Measurements from ENCODE around the gene KLK5. TPM values are rescaled to one million over a fixed set of nuclear protein-coding genes. Genes with fewer than 3 reads are reported as not detected.

KLK5 gene
- total and polyA plus RNA-seq, 4 donors: not detected

- Histone ChIP-seq H3K27me3 (ENCODE audit: control insufficient read depth in 1 of 2, insufficient read depth in 2 of 2, low read length in 1 of 2) (no peaks in the 10 kb centered on the region), H3K4me3 (ENCODE audit: low read length in 2 of 2) (no peak overlapping the region), H3K9me3 (ENCODE audit: control insufficient read depth, low read length) (peaks cover 2% of the 10 kb centered on the region), H3K36me3 (ENCODE audit: control insufficient read depth in 1 of 2, insufficient read depth in 2 of 2, low read length in 1 of 2) (no peaks in the 10 kb centered on the region), H3K4me1 (ENCODE audit: control insufficient read depth in 1 of 2, insufficient read depth in 2 of 2, low read length in 2 of 2) (no peaks in the 10 kb centered on the region), H3K27ac (ENCODE audit: low read depth in 1 of 2, low read length in 2 of 2) (no peak overlapping the region)
- intact Hi-C loops (cut with DNase I): loop anchor here in 1 of 2 donors (2.0 kb wide), 1 partner anchor 565 kb away; no protein-coding TSS in a partner anchor
- DNase-seq: no peak
- no peak for ATAC-seq (ENCODE audit: low FRiP score)
- WGBS, 2 donors: 1 to 2% methylated on average over 12 of the region's 12 CpGs
Measured at GRCh38 chr19:50921426-50922316, 31.2 kb downstream of the KLK5 start.

GRCh38 chr19:50916069-50916468 is 36.8 kb downstream of the KLK5 start:
- Histone ChIP-seq H3K4me3 (ENCODE audit: low read length in 2 of 2) (no peak overlapping the region), H3K36me3 (ENCODE audit: control insufficient read depth in 1 of 2, insufficient read depth in 2 of 2, low read length in 1 of 2) (no peaks in the 10 kb centered on the region), H3K9me3 (ENCODE audit: control insufficient read depth, low read length) (peaks cover 2% of the 10 kb centered on the region), H3K27me3 (ENCODE audit: control insufficient read depth in 1 of 2, insufficient read depth in 2 of 2, low read length in 1 of 2) (no peaks in the 10 kb centered on the region), H3K4me1 (ENCODE audit: control insufficient read depth in 1 of 2, insufficient read depth in 2 of 2, low read length in 2 of 2) (no peaks in the 10 kb centered on the region), H3K27ac (ENCODE audit: low read depth in 1 of 2, low read length in 2 of 2) (no peak overlapping the region)
- WGBS, 2 donors: 85 to 88% methylated on average over 2 of the region's 2 CpGs
- DNase-seq (no peak), ATAC-seq (ENCODE audit: low FRiP score) (no peak)
- intact Hi-C loops (cut with DNase I): no loop called here

- 9% methylated on average over 29 of the region's 29 CpGs for WGBS, 2 donors
- Histone ChIP-seq H3K36me3 (ENCODE audit: control insufficient read depth in 1 of 2, insufficient read depth in 2 of 2, low read length in 1 of 2) (no peaks in the 10 kb centered on the region), H3K4me1 (ENCODE audit: control insufficient read depth in 1 of 2, insufficient read depth in 2 of 2, low read length in 2 of 2) (no peaks in the 10 kb centered on the region), H3K4me3 (ENCODE audit: low read length in 2 of 2) (no peak overlapping the region), H3K9me3 (ENCODE audit: control insufficient read depth, low read length) (no peaks in the 10 kb centered on the region), H3K27me3 (ENCODE audit: control insufficient read depth in 1 of 2, insufficient read depth in 2 of 2, low read length in 1 of 2) (no peaks in the 10 kb centered on the region), H3K27ac (ENCODE audit: low read depth in 1 of 2, low read length in 2 of 2) (no peak overlapping the region)
- ATAC-seq (ENCODE audit: low FRiP score): no peak
- intact Hi-C loops (cut with DNase I): no loop called here
- no peak for DNase-seq
Measured at GRCh38 chr19:50912727-50913716, 39.8 kb downstream of the KLK5 start.

GRCh38 chr19:50912102-50912599 is 40.7 kb downstream of the KLK5 start:
- Histone ChIP-seq H3K27ac (ENCODE audit: low read depth in 1 of 2, low read length in 2 of 2) (no peak overlapping the region), H3K27me3 (ENCODE audit: control insufficient read depth in 1 of 2, insufficient read depth in 2 of 2, low read length in 1 of 2) (no peaks in the 10 kb centered on the region), H3K4me1 (ENCODE audit: control insufficient read depth in 1 of 2, insufficient read depth in 2 of 2, low read length in 2 of 2) (no peaks in the 10 kb centered on the region), H3K36me3 (ENCODE audit: control insufficient read depth in 1 of 2, insufficient read depth in 2 of 2, low read length in 1 of 2) (no peaks in the 10 kb centered on the region), H3K4me3 (ENCODE audit: low read length in 2 of 2) (no peak overlapping the region), H3K9me3 (ENCODE audit: control insufficient read depth, low read length) (no peaks in the 10 kb centered on the region)
- WGBS, 2 donors: 14 to 15% methylated on average over 21 of the region's 21 CpGs
- no peak for DNase-seq
- no peak for ATAC-seq (ENCODE audit: low FRiP score)
- intact Hi-C loops (cut with DNase I): no loop called here

GRCh38 chr19:50911206-50912101 is 41.4 kb downstream of the KLK5 start, which contains the start of gene KLK4:
TSS of gene KLK4 (minus strand) at chr19:50911395. CDS start at chr19:50910738, 657 bp downstream.
- Histone ChIP-seq H3K4me3 (ENCODE audit: low read length in 2 of 2) (no peak within 1 kb of the TSS), H3K27ac (ENCODE audit: low read depth in 1 of 2, low read length in 2 of 2) (no peak within 1 kb of the TSS), H3K27me3 (ENCODE audit: control insufficient read depth in 1 of 2, insufficient read depth in 2 of 2, low read length in 1 of 2) (no peaks in the 10 kb centered on the region), H3K9me3 (ENCODE audit: control insufficient read depth, low read length) (no peaks in the 10 kb centered on the region), H3K36me3 (ENCODE audit: control insufficient read depth in 1 of 2, insufficient read depth in 2 of 2, low read length in 1 of 2) (no peaks in the 10 kb centered on the region), H3K4me1 (ENCODE audit: control insufficient read depth in 1 of 2, insufficient read depth in 2 of 2, low read length in 2 of 2) (no peaks in the 10 kb centered on the region)
- WGBS, 2 donors: 44 to 52% methylated on average over 9 of the region's 9 CpGs
- no peak for ATAC-seq (ENCODE audit: low FRiP score)
- no peak for DNase-seq
- intact Hi-C loops (cut with DNase I): no loop called here

- intact Hi-C loops (cut with DNase I): no loop called here
- no peaks in the 10 kb centered on the region for H3K27me3 ChIP-seq (ENCODE audit: control insufficient read depth in 1 of 2, insufficient read depth in 2 of 2, low read length in 1 of 2)
- H3K4me1 ChIP-seq (ENCODE audit: control insufficient read depth in 1 of 2, insufficient read depth in 2 of 2, low read length in 2 of 2): no peaks in the 10 kb centered on the region
- no peak for DNase-seq
- ATAC-seq (ENCODE audit: low FRiP score): no peak
- no peaks in the 10 kb centered on the region for H3K9me3 ChIP-seq (ENCODE audit: control insufficient read depth, low read length)
- H3K27ac ChIP-seq (ENCODE audit: low read depth in 1 of 2, low read length in 2 of 2): no peak overlapping the region
- no peak overlapping the region for H3K4me3 ChIP-seq (ENCODE audit: low read length in 2 of 2)
- WGBS, 2 donors: 55 to 69% methylated on average over 4 of the region's 4 CpGs
- H3K36me3 ChIP-seq (ENCODE audit: control insufficient read depth in 1 of 2, insufficient read depth in 2 of 2, low read length in 1 of 2): no peaks in the 10 kb centered on the region
Measured at GRCh38 chr19:50910722-50911121, 42.1 kb downstream of the KLK5 start.

GRCh38 chr19:50909240-50910070 is 43.4 kb downstream of the KLK5 start:
- Histone ChIP-seq H3K4me1 (ENCODE audit: control insufficient read depth in 1 of 2, insufficient read depth in 2 of 2, low read length in 2 of 2) (no peaks in the 10 kb centered on the region), H3K27me3 (ENCODE audit: control insufficient read depth in 1 of 2, insufficient read depth in 2 of 2, low read length in 1 of 2) (no peaks in the 10 kb centered on the region), H3K36me3 (ENCODE audit: control insufficient read depth in 1 of 2, insufficient read depth in 2 of 2, low read length in 1 of 2) (no peaks in the 10 kb centered on the region), H3K27ac (ENCODE audit: low read depth in 1 of 2, low read length in 2 of 2) (no peak overlapping the region), H3K9me3 (ENCODE audit: control insufficient read depth, low read length) (no peaks in the 10 kb centered on the region), H3K4me3 (ENCODE audit: low read length in 2 of 2) (no peak overlapping the region)
- peak in 1 of 2 donors; percentile 53 for DNase-seq
- intact Hi-C loops (cut with DNase I): no loop called here
- WGBS, 2 donors: 2 to 3% methylated on average over 34 to 36 of the region's 36 CpGs
- peak; percentile 62 for ATAC-seq (ENCODE audit: low FRiP score)

Data from aorta (tissue), 5 donors.